Smooth muscle cell (in vitro differentiated cells): ENCODE data around the gene SP4. TPM values are rescaled to one million over a fixed set of nuclear protein-coding genes. Genes with fewer than 3 reads are reported as not detected.

Source experiments
- DNase-seq: peaks from one replicate; lab custom pipeline; 2025; ENCODE audit not compliant: unreplicated experiment; lab: John Stamatoyannopoulos, UW
- H2AFZ ChIP-seq: fragments of 200-600 bp; sonication (generic); 2 replicates; pipeline ENCODE4 v1.6.0; 2016; ENCODE audit warnings: antibody characterized with exemption, low read depth, mild to moderate bottlenecking
- H3F3A ChIP-seq: fragments of 200-600 bp; sonication (generic); 2 replicates; pipeline ENCODE4 v1.6.0; 2017; ENCODE audit warnings: antibody characterized with exemption, low read depth
- H3K27ac ChIP-seq: fragments of 200-600 bp; sonication (generic); 2 replicates; pipeline ENCODE4 v1.5.1; 2016; ENCODE audit warnings: low read depth, mild to moderate bottlenecking
- H3K27me3 ChIP-seq: fragments of 200-600 bp; sonication (generic); 2 replicates; pipeline ENCODE4 v1.6.1; 2016; ENCODE audit warnings: low read depth, mild to moderate bottlenecking
- H3K36me3 ChIP-seq: fragments of 200-600 bp; sonication (generic); 2 replicates; pipeline ENCODE4 v1.5.1; 2016; ENCODE audit warnings: low read depth
- H3K4me1 ChIP-seq: fragments of 200-600 bp; sonication (generic); 2 replicates; pipeline ENCODE4 v1.5.1; 2016; ENCODE audit warnings: low read depth
- H3K4me2 ChIP-seq: fragments of 200-600 bp; sonication (generic); 2 replicates; pipeline ENCODE4 v1.6.0; 2016; ENCODE audit warnings: mild to moderate bottlenecking
- H3K4me3 ChIP-seq: fragments of 200-600 bp; sonication (generic); 2 replicates; pipeline ENCODE4 v1.5.1; 2016; ENCODE audit warnings: mild to moderate bottlenecking
- H3K79me2 ChIP-seq: fragments of 200-600 bp; sonication (generic); 2 replicates; pipeline ENCODE4 v1.6.0; 2016; ENCODE audit warnings: low read depth, mild to moderate bottlenecking
- H3K9ac ChIP-seq: fragments of 200-600 bp; sonication (generic); 2 replicates; pipeline ENCODE4 v1.6.0; 2016; ENCODE audit warnings: low read depth
- H3K9me3 ChIP-seq: fragments of 200-600 bp; sonication (generic); replicated peaks from 2 replicates; pipeline ENCODE4 v1.5.1; 2016; ENCODE audit warnings: low read depth
- H4K20me1 ChIP-seq: fragments of 200-600 bp; sonication (generic); 2 replicates; pipeline ENCODE4 v1.6.0; 2016; ENCODE audit warnings: low read depth
- CTCF ChIP-seq: fragments of 200-600 bp; sonication (generic); IDR thresholded peaks from 2 replicates; pipeline ENCODE4 v1.5.1; 2017; ENCODE audit warnings: borderline replicate concordance, mild to moderate bottlenecking, antibody characterized with exemption; ENCODE audit not compliant: insufficient read depth, poor library complexity, severe bottlenecking
- whole genome bisulfite sequencing: methylation state at CpG from one replicate; pipeline ENCODE4 v1.1.7; 2016; ENCODE audit warnings: low lambda C conversion rate; 5-methylcytosine and 5-hydroxymethylcytosine counted together
- microRNA counts: library from miRNA; unstranded; fragments of <30 nt; microRNA quantifications from one replicate; lab custom pipeline; 2016
- microRNA-seq: library from miRNA; unstranded; fragments of <30 nt; microRNA quantifications from one replicate; pipeline ENCODE4, GENCODE V29; 2016; ENCODE audit warnings: borderline number of aligned reads
- polyA plus RNA-seq: library from polyadenylated mRNA; unstranded; fragments of >200 nt; fragmentation: Nextera tagmentation; extraction: Ambion mirVana; gene quantifications from 2 replicates; pipeline ENCODE4 v1.2.1, GENCODE V29; 2016
- small RNA-seq: library from RNA; depleted of rRNA; stranded (forward); fragments of <200 nt; gene quantifications from one replicate; pipeline ENCODE3, GENCODE V24; 2014
- total RNA-seq: library from RNA; depleted of rRNA; stranded (reverse); fragments of >200 nt; gene quantifications from 2 replicates; pipeline ENCODE4 v1.2.3, GENCODE V29; 2014

SP4 gene
- total and polyA plus RNA-seq, 2 experiments from 2014 or later, result 1.6 to 5.0 TPM

- WGBS, result 92% methylated on average over 3 of the region's 3 CpGs
- H4K20me1 ChIP-seq, result no peaks in the 10 kb centered on the region
- no peaks in the 10 kb centered on the region for H3K9me3 ChIP-seq
- peaks cover 17% of the 10 kb centered on the region for H3K27me3 ChIP-seq
- no peak overlapping the region for H3K4me2 ChIP-seq
- no peak overlapping the region for H3K4me3 ChIP-seq
- H3K27ac ChIP-seq, result no peak overlapping the region
- no peaks in the 10 kb centered on the region for H3K36me3 ChIP-seq
- no peak for DNase-seq
- H2AFZ ChIP-seq, result no peak overlapping the region
- H3K4me1 ChIP-seq, result no peaks in the 10 kb centered on the region
- H3K79me2 ChIP-seq, result no peaks in the 10 kb centered on the region
- TF ChIP-seq CTCF, result no peak
- H3F3A ChIP-seq, result no peaks in the 10 kb centered on the region
- no peak overlapping the region for H3K9ac ChIP-seq
Measured at GRCh38 chr7:21550076-21550475, 122.2 kb downstream of the SP4 start.

- no peak for TF ChIP-seq CTCF
- no peak overlapping the region for H3K4me3 ChIP-seq
- no peaks in the 10 kb centered on the region for H4K20me1 ChIP-seq
- H2AFZ ChIP-seq, result no peak overlapping the region
- no peaks in the 10 kb centered on the region for H3F3A ChIP-seq
- H3K9ac ChIP-seq, result no peak overlapping the region
- no peak for DNase-seq
- no peaks in the 10 kb centered on the region for H3K9me3 ChIP-seq
- H3K4me2 ChIP-seq, result no peak overlapping the region
- no peaks in the 10 kb centered on the region for H3K79me2 ChIP-seq
- no peak overlapping the region for H3K27ac ChIP-seq
- H3K36me3 ChIP-seq, result no peaks in the 10 kb centered on the region
- WGBS, result 48% methylated on average over 6 of the region's 6 CpGs
- peaks cover 8% of the 10 kb centered on the region for H3K27me3 ChIP-seq
- H3K4me1 ChIP-seq, result no peaks in the 10 kb centered on the region
Measured at GRCh38 chr7:21550821-21551531, 123.1 kb downstream of the SP4 start.

DNA sequence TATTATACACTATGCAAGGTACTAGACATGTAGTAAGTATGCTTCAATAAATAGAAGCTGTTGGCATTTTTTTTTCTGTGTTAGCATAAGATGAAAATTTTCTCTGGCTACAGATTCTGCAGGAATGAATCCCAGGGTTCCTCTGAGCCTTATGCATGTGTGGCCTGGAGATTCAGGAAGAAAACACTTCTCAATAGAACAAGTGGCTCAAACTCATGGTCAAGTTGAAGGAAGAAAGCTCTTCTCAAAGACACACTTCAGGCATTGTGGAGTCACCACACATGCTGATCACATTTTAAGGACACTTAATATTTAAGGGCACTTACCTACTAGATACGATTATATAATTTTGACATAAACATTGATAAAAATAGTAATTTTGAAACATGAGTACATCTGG, 134.5 kb downstream of the SP4 start:
- DNase-seq, result no peak
- no peak for TF ChIP-seq CTCF
- Histone ChIP-seq H3K9me3 (no peaks in the 10 kb centered on the region), H3F3A (no peaks in the 10 kb centered on the region), H3K4me3 (no peak overlapping the region), H3K9ac (no peak overlapping the region), H3K79me2 (no peaks in the 10 kb centered on the region), H4K20me1 (no peaks in the 10 kb centered on the region), H3K4me1 (no peaks in the 10 kb centered on the region), H3K36me3 (no peaks in the 10 kb centered on the region), H3K27me3 (no peaks in the 10 kb centered on the region), H3K27ac (no peak overlapping the region), H2AFZ (no peak overlapping the region), H3K4me2 (no peak overlapping the region)
- WGBS, result 95% methylated on average over 1 of the region's 1 CpG

MicroRNA genes within 50 kb of the gene (microRNA counts, 767-probe panel; counts per million panel counts)
- 2,548 counts per million, percentile 11 among the panel's probes with 10 or more counts for microRNA hsa-miR-1183 (lab: Ali Mortazavi, UCI)

Small RNAs within 50 kb of the gene (microRNA-seq; reads per million reads assigned to microRNA genes)
- gene MIR1183, result not detected

Small RNAs within 50 kb of the gene (small RNA-seq; reads per million reads assigned to genes)
- gene MIR1183 (not detected), gene RNU1-15P (not detected)

Other genes with a start within 250 kb of the SP4 start
- 0.22 and 2.0 TPM in 2 replicates for gene DNAH11, start 115.0 kb downstream of the SP4 start, total RNA-seq
- gene DNAH11, start 115.0 kb downstream of the SP4 start, polyA plus RNA-seq, result 0.33 and 0.63 TPM in 2 replicates